MM.1S (cell line): ENCODE measurements around the gene AMBRA1.

Experiments
- DNase-seq: peaks from one replicate; pipeline ENCODE4 v3.0.0-alpha.2; 2015
- H2AFZ ChIP-seq: fragments of 300-600 bp; sonication (generic); 2 replicates; pipeline ENCODE4 v1.6.0; 2016; ENCODE audit warnings: antibody characterized with exemption, low read length
- H3F3A ChIP-seq: fragments of 300-600 bp; sonication (generic); 2 replicates; pipeline ENCODE4 v1.6.1; 2016; ENCODE audit warnings: mild to moderate bottlenecking, antibody characterized with exemption, low read length, moderate library complexity, mixed read lengths; ENCODE audit not compliant: insufficient read depth
- H3K27ac ChIP-seq: fragments of 300-600 bp; sonication (generic); 2 replicates; pipeline ENCODE4 v1.5.1; 2016; ENCODE audit warnings: mild to moderate bottlenecking, low read length
- H3K27me3 ChIP-seq: fragments of 300-600 bp; sonication (generic); replicated peaks from 2 replicates; pipeline ENCODE4 v1.6.0; 2016; ENCODE audit warnings: low read length; ENCODE audit not compliant: insufficient read depth
- H3K36me3 ChIP-seq: fragments of 300-600 bp; sonication (generic); replicated peaks from 2 replicates; pipeline ENCODE4 v1.6.1; 2016; ENCODE audit warnings: mild to moderate bottlenecking, low read length, mixed read lengths; ENCODE audit not compliant: insufficient read depth
- H3K4me1 ChIP-seq: fragments of 300-600 bp; sonication (generic); 2 replicates; pipeline ENCODE4 v1.6.1; 2016; ENCODE audit warnings: low read length, mixed read lengths
- H3K4me2 ChIP-seq: fragments of 300-600 bp; sonication (generic); 2 replicates; pipeline ENCODE4 v1.6.0; 2016; ENCODE audit warnings: low read depth, low read length
- H3K4me3 ChIP-seq: fragments of 300-600 bp; sonication (generic); 2 replicates; pipeline ENCODE4 v1.5.1; 2016; ENCODE audit warnings: low read length, mixed read lengths
- H3K79me2 ChIP-seq: fragments of 300-600 bp; sonication (generic); 2 replicates; pipeline ENCODE4 v1.6.1; 2016; ENCODE audit warnings: mixed run types, low read length, mixed read lengths
- H3K9ac ChIP-seq: fragments of 300-600 bp; sonication (generic); 2 replicates; pipeline ENCODE4 v1.6.1; 2016; ENCODE audit warnings: low read length, mixed read lengths
- H3K9me2 ChIP-seq: fragments of 300-600 bp; sonication (generic); replicated peaks from 2 replicates; pipeline ENCODE4 v1.6.1; 2016; ENCODE audit warnings: mild to moderate bottlenecking, low read length, mixed read lengths; ENCODE audit not compliant: insufficient read depth
- H3K9me3 ChIP-seq: fragments of 300-600 bp; sonication (generic); replicated peaks from 2 replicates; pipeline ENCODE4 v1.6.1; 2016; ENCODE audit warnings: mild to moderate bottlenecking, low read length, mixed read lengths; ENCODE audit not compliant: insufficient read depth
- H4K20me1 ChIP-seq: fragments of 300-600 bp; sonication (generic); 2 replicates; pipeline ENCODE4 v1.6.1; 2016; ENCODE audit warnings: mild to moderate bottlenecking, low read length, moderate library complexity, mixed read lengths; ENCODE audit not compliant: insufficient read depth
- EZH2 ChIP-seq: fragments of 300-600 bp; sonication (generic); optimal IDR thresholded peaks from 2 replicates; pipeline ENCODE3; 2017; ENCODE audit warnings: low read depth, mild to moderate bottlenecking, antibody characterized with exemption, low read length, mixed read lengths
- EZH2phosphoT487 ChIP-seq: fragments of 300-600 bp; sonication (generic); IDR thresholded peaks from 2 replicates; pipeline ENCODE4 v1.6.1; 2018; ENCODE audit warnings: antibody characterized with exemption, low read length
- TF ChIP-seq, protein P1 (sequence below): fragments of 300-600 bp; sonication (generic); IDR thresholded peaks from 2 replicates; pipeline ENCODE4 v1.5.1; 2016; ENCODE audit warnings: antibody characterized with exemption, low read length, mixed read lengths

Gene AMBRA1

GRCh38 chr11:46593550-46594373 is at the start of gene AMBRA1:
TSS of gene AMBRA1 (minus strand) at chr11:46594023. CDS start at chr11:46548380, 45,643 bp downstream.
- no peaks in the 10 kb centered on the region for H3K36me3 ChIP-seq
- H3K4me1 ChIP-seq, result peaks cover 6% of the 10 kb centered on the region; the same call in 1 of the 2 replicates
- H2AFZ ChIP-seq, result peak within 1 kb of the TSS; percentile 99
- H3F3A ChIP-seq, result no peaks in the 10 kb centered on the region
- H3K4me3 ChIP-seq, result peak within 1 kb of the TSS; percentile 85
- H3K27me3 ChIP-seq, result no peaks in the 10 kb centered on the region
- H3K9me2 ChIP-seq, result no peaks in the 10 kb centered on the region
- peaks cover 51% of the 10 kb centered on the region for H3K79me2 ChIP-seq
- H3K9me3 ChIP-seq, result no peaks in the 10 kb centered on the region
- peak; percentile 87 for DNase-seq
- peak within 1 kb of the TSS; percentile 65 for H3K4me2 ChIP-seq
- TF ChIP-seq EZH2phosphoT487 (no peak), EZH2 (no peak)
- TF ChIP-seq, protein P1, sequence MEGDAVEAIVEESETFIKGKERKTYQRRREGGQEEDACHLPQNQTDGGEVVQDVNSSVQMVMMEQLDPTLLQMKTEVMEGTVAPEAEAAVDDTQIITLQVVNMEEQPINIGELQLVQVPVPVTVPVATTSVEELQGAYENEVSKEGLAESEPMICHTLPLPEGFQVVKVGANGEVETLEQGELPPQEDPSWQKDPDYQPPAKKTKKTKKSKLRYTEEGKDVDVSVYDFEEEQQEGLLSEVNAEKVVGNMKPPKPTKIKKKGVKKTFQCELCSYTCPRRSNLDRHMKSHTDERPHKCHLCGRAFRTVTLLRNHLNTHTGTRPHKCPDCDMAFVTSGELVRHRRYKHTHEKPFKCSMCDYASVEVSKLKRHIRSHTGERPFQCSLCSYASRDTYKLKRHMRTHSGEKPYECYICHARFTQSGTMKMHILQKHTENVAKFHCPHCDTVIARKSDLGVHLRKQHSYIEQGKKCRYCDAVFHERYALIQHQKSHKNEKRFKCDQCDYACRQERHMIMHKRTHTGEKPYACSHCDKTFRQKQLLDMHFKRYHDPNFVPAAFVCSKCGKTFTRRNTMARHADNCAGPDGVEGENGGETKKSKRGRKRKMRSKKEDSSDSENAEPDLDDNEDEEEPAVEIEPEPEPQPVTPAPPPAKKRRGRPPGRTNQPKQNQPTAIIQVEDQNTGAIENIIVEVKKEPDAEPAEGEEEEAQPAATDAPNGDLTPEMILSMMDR, result no peak
- peak within 1 kb of the TSS; percentile 26; the same call in 1 of the 2 replicates for H3K27ac ChIP-seq
- H3K9ac ChIP-seq, result peak within 1 kb of the TSS; percentile 74
- no peaks in the 10 kb centered on the region; the same call in 1 of the 2 replicates for H4K20me1 ChIP-seq

- H3K27me3 ChIP-seq, result no peaks in the 10 kb centered on the region
- H3K79me2 ChIP-seq, result no peaks in the 10 kb centered on the region
- no peaks in the 10 kb centered on the region for H3K9me2 ChIP-seq
- H4K20me1 ChIP-seq, result no peaks in the 10 kb centered on the region
- H2AFZ ChIP-seq, result no peak overlapping the region
- TF ChIP-seq EZH2 (no peak), EZH2phosphoT487 (no peak)
- TF ChIP-seq, protein P1, result no peak
- H3K9ac ChIP-seq, result no peak overlapping the region
- DNase-seq, result no peak
- no peaks in the 10 kb centered on the region for H3K9me3 ChIP-seq
- no peak overlapping the region for H3K27ac ChIP-seq
- H3F3A ChIP-seq, result no peaks in the 10 kb centered on the region
- H3K36me3 ChIP-seq, result no peaks in the 10 kb centered on the region
- H3K4me2 ChIP-seq, result no peak overlapping the region
- H3K4me1 ChIP-seq, result no peaks in the 10 kb centered on the region
- no peak overlapping the region for H3K4me3 ChIP-seq
Measured at GRCh38 chr11:46643531-46643930, 49.7 kb upstream of the AMBRA1 start.

- no peak overlapping the region for H3K27ac ChIP-seq
- no peak overlapping the region for H3K4me2 ChIP-seq
- no peaks in the 10 kb centered on the region for H3K36me3 ChIP-seq
- no peaks in the 10 kb centered on the region for H3K79me2 ChIP-seq
- no peaks in the 10 kb centered on the region for H3K27me3 ChIP-seq
- DNase-seq, result no peak
- H2AFZ ChIP-seq, result no peak overlapping the region
- H4K20me1 ChIP-seq, result no peaks in the 10 kb centered on the region
- H3K9me2 ChIP-seq, result no peaks in the 10 kb centered on the region
- no peaks in the 10 kb centered on the region for H3K4me1 ChIP-seq
- H3K9ac ChIP-seq, result no peak overlapping the region
- H3K4me3 ChIP-seq, result no peak overlapping the region
- no peaks in the 10 kb centered on the region for H3K9me3 ChIP-seq
- TF ChIP-seq EZH2phosphoT487 (no peak), EZH2 (no peak)
- TF ChIP-seq, protein P1, result no peak
- H3F3A ChIP-seq, result no peaks in the 10 kb centered on the region
Measured at GRCh38 chr11:46642627-46643335, 49.0 kb upstream of the AMBRA1 start.
